Measurements from ENCODE around the gene LRRC32. TPM values are rescaled to one million over a fixed set of nuclear protein-coding genes. Genes with fewer than 3 reads are reported as not detected.

Gene LRRC32
- total and polyA plus RNA-seq, 2 of the 4 experiments (the other 2 are of a cell fraction): 5.2 to 13.7 TPM

GRCh38 chr11:76616676-76617552 is 53.6 kb downstream of the LRRC32 start:
- Histone ChIP-seq H2BK5ac (ENCODE audit: low read depth, low read length, poor library complexity, severe bottlenecking) (no peak overlapping the region), H2AFZ (replicated peaks; ENCODE audit: low read length, poor library complexity) (peak overlapping the region; percentile 28), H3K4me2 (ENCODE audit: low read depth, low read length) (no peak overlapping the region), H3K14ac (replicated peaks; ENCODE audit: low read depth, low read length) (no peak overlapping the region), H3K9me1 (ENCODE audit: insufficient read depth, low read length) (peaks cover 7% of the 10 kb centered on the region; the same call in 1 of the 2 replicates), H2BK15ac (ENCODE audit: low read depth, low read length) (peak overlapping the region; percentile 21; the same call in 2 of the 3 replicates), H2BK20ac (ENCODE audit: low read depth, low read length) (no peak overlapping the region), H3K23ac (ENCODE audit: low read depth, low read length) (no peak overlapping the region), H2AK5ac (ENCODE audit: low read depth, low read length) (peak overlapping the region; percentile 56; the same call in 1 of the 2 replicates), H3K27ac (ENCODE audit: insufficient read depth, low read length) (no peak overlapping the region), H2AK9ac (replicated peaks; ENCODE audit: low read depth, low read length, poor library complexity) (no peak overlapping the region), H4K5ac (ENCODE audit: low read depth, low read length) (peak overlapping the region; percentile 10; the same call in 1 of the 2 replicates), H3K4me1 (ENCODE audit: control insufficient read depth, insufficient read depth, low read length) (peaks cover 11% of the 10 kb centered on the region), H3K9me3 (ENCODE audit: control insufficient read depth, insufficient read depth, low read length) (no peaks in the 10 kb centered on the region), H4K8ac (ENCODE audit: low read depth in 2 of 2, low read length in 2 of 2) (peak overlapping the region in 1 of 2 experiments; percentile 23; a peak in 1 of 4 replicates), H2BK120ac (ENCODE audit: low read depth, low read length) (0 out of 2 replicates have a peak overlapping the region, but pooled peaks have one; percentile 14), H3K56ac (ENCODE audit: extremely low read depth, insufficient read depth, low read length) (no peak overlapping the region), H4K91ac (ENCODE audit: insufficient read depth, low read depth, low read length) (no peak overlapping the region), H3K18ac (ENCODE audit: low read depth, low read length) (no peak overlapping the region; the same call in 1 of the 2 replicates), H3K79me1 (ENCODE audit: low read depth in 1 of 2, low read length in 2 of 2) (no peaks in the 10 kb centered on the region), H3K36me3 (ENCODE audit: control insufficient read depth, insufficient read depth, low read length) (no peaks in the 10 kb centered on the region), H4K20me1 (ENCODE audit: insufficient read depth, low read length) (no peaks in the 10 kb centered on the region), H3K4me3 (ENCODE audit: insufficient read depth, low read depth, low read length) (no peak overlapping the region), H3K9ac (ENCODE audit: low read depth, low read length) (no peak overlapping the region), H3K27me3 (ENCODE audit: control insufficient read depth, insufficient read depth, low read length) (no peaks in the 10 kb centered on the region), H3K4ac (ENCODE audit: low read depth, low read length) (no peak overlapping the region; the same call in 1 of the 2 replicates)
- POLR2A ChIA-PET (ENCODE audit: unreplicated experiment): no interaction called here
- no TSS peak for BruUV-seq (replicated peaks)
- 77% methylated on average over 3 of the region's 10 CpGs; no CpG with 5 or more reads in 1 of the 2 experiments for WGBS, 2 experiments (ENCODE audit: extremely low coverage in 2 of 2, insufficient read length in 1 of 2)
- CTCF ChIA-PET: no interaction called here
- ATAC-seq (ENCODE audit: low read depth) (no peak), DNase-seq (no peak)
- intact Hi-C loops (cut with micrococcal nuclease): no loop called here
- dilution Hi-C loops (cut with HindIII; ENCODE audit: low sequenced_read_pairs, unreplicated experiment): no loop called here
- in situ Hi-C loops (cut with MboI; ENCODE audit: low sequenced_read_pairs): no loop called here
- TF ChIP-seq MAFK (IDR thresholded peaks at IDR 0.05; ENCODE audit: low read depth, low read length): no peak
- no peak for TF ChIP-seq FOS (IDR thresholded peaks at IDR 0.05; ENCODE audit: low read depth, low read length)
- TF ChIP-seq SMC3 (IDR thresholded peaks at IDR 0.05; ENCODE audit: low read depth, low read length): no peak
- TF ChIP-seq MAZ (IDR thresholded peaks at IDR 0.05; ENCODE audit: borderline replicate concordance, low read depth, low read length): no peak
- no peak for TF ChIP-seq RCOR1 (IDR thresholded peaks at IDR 0.05; ENCODE audit: insufficient replicate concordance, low read length)
- no peak for TF ChIP-seq ELK1 (IDR thresholded peaks at IDR 0.05; ENCODE audit: borderline replicate concordance, low read depth, low read length)
- no peak for TF ChIP-seq RFX5 (IDR thresholded peaks at IDR 0.05; ENCODE audit: low read depth, low read length)
- TF ChIP-seq CTCF (conservative IDR thresholded peaks at IDR 0.05; ENCODE audit: low read depth, low read length): no peak
- no peak for TF ChIP-seq POLR2A (IDR thresholded peaks at IDR 0.05; ENCODE audit: low read depth, low read length)
- TF ChIP-seq MXI1 (IDR thresholded peaks at IDR 0.05; ENCODE audit: borderline replicate concordance, low read depth, low read length): no peak
- TF ChIP-seq BHLHE40 (IDR thresholded peaks at IDR 0.05; ENCODE audit: low read depth, low read length): no peak
- no peak for TF ChIP-seq USF2 (IDR thresholded peaks at IDR 0.05; ENCODE audit: low read depth, low read length)
- TF ChIP-seq CHD1 (IDR thresholded peaks at IDR 0.05; ENCODE audit: low read depth, low read length): no peak
- TF ChIP-seq RAD21 (IDR thresholded peaks at IDR 0.05; ENCODE audit: low read length): no peak

Data from IMR-90 (cell line).